ENCODE results near the gene MEF2C. TPM values are rescaled to one million over a fixed set of nuclear protein-coding genes. Genes with fewer than 3 reads are reported as not detected.

MEF2C gene
- total RNA-seq, 8 experiments from 2014 or later: 2.0 to 143 (median 21.7) TPM

DNA sequence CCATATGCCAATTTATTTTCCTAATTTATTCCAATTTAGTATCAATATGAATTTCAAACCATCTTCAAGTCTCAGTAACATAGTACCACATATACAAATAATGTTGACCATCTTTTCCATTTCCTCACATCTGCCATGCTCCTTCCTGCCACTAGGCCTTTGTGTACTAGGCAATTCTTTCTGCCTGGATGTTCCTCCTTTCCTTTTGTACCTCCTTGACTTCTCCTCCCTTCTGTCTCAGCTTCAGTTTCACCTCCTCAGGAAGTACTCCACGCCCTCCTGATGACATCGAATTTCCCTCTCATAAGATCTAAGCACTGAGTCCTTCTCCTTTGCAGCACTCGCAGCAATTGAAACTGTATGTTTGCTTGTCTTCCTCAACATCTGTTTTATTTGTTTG, 53.9 kb downstream of the MEF2C start:
- in situ Hi-C loops (cut with MboI; ENCODE audit: low pct_unique_long_range_greater_than_20kb in 2 of 9, low sequenced_read_pairs in 9 of 9, unreplicated experiment in 9 of 9): no loop called here
- H3K4me3 ChIP-seq: no peak overlapping the region
- WGBS, 10 experiments: 0 to 100% (median 89%) methylated on average over 1 to 3 of the region's 3 CpGs
- peak in 2 of 8 experiments; percentile 39 to 45 for ATAC-seq (replicated peaks in 6 of 8)
- H3K27ac ChIP-seq: no peak overlapping the region
- H3K4me1 ChIP-seq (replicated peaks in 1 of 2): peaks cover 3 to 23% of the 10 kb centered on the region in 2 donors

DNA sequence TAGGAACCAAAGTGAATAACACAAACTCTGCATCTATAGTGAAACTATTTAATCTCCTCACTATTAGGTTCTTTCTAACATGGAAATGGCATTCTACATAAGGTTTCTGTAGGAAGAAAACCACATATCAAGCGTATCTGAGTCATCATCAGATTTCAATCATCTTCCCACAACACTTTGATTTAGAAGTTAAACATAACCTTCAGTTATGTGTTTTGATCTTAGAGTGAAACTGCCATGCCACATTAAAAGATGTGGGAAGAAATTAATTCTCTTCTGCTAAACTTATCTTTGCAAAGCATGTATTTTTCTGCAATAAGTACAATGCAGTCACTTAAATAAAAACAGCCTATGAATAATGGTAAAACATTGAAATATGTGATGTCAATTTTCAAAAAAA, 55.0 kb downstream of the MEF2C start:
- 33 to 100% (median 89%) methylated on average over 1 of the region's 1 CpG; no CpG with 5 or more reads in 3 of the 10 experiments for WGBS, 10 experiments
- Histone ChIP-seq H3K27ac (no peak overlapping the region), H3K4me3 (no peak overlapping the region), H3K4me1 (replicated peaks in 1 of 2) (peaks cover 3 to 17% of the 10 kb centered on the region in 2 donors)
- ATAC-seq (replicated peaks in 6 of 8): no peak
- in situ Hi-C loops (cut with MboI; ENCODE audit: low pct_unique_long_range_greater_than_20kb in 2 of 9, low sequenced_read_pairs in 9 of 9, unreplicated experiment in 9 of 9): no loop called here

DNA sequence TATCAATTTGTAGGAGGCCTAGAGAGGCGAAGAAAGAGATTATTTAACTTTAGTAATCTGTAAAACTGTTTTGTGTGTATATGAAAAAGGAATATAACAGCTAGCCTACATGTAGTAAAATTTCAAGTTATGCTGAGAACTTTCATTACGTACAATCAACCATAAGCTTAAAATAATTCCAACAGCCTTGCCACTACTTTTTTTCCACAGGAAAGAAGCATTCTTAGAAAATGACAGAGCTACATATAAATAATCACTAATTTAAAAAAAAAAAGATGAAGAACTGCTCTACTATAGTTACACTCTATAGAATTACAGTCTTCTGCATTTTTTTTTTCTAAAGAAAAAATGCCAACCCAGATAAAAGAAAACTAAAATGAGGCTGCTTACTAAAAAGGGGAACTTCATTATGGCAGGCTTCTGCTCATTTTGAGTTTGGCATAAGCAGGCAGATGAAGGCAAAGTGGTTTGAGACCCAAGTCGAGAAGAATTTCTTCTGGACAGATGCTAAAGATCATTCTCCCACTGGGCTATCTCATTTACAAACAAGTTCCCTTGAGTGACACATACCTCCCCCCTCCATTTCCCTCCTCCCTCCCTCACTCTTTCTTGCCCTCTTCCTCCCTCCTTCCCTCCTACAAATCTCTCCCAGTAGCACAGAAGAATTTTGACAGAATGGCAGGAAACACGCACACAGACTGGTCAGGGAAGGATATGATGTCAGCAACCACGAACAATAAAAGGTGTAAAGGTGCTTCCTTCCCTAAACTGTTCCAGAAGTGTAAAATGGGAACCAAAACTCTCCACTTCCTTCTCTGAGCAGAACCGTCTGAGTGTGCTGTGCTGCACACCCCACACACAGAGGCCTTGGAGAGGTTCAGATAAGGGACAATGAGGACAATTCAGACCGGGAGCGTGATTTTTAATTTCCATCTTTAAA, 56.1 kb downstream of the MEF2C start:
- in situ Hi-C loops (cut with MboI; ENCODE audit: low pct_unique_long_range_greater_than_20kb in 2 of 9, low sequenced_read_pairs in 9 of 9, unreplicated experiment in 9 of 9): no loop called here
- Histone ChIP-seq H3K27ac (no peak overlapping the region), H3K4me1 (replicated peaks in 1 of 2) (peaks cover 3 to 11% of the 10 kb centered on the region in 2 donors), H3K4me3 (no peak overlapping the region)
- ATAC-seq (replicated peaks in 6 of 8): peak in 3 of 8 experiments; percentile 34 to 66 (median 60)
- WGBS, 10 experiments: 20 to 92% (median 78%) methylated on average over 2 to 8 of the region's 8 CpGs

DNA sequence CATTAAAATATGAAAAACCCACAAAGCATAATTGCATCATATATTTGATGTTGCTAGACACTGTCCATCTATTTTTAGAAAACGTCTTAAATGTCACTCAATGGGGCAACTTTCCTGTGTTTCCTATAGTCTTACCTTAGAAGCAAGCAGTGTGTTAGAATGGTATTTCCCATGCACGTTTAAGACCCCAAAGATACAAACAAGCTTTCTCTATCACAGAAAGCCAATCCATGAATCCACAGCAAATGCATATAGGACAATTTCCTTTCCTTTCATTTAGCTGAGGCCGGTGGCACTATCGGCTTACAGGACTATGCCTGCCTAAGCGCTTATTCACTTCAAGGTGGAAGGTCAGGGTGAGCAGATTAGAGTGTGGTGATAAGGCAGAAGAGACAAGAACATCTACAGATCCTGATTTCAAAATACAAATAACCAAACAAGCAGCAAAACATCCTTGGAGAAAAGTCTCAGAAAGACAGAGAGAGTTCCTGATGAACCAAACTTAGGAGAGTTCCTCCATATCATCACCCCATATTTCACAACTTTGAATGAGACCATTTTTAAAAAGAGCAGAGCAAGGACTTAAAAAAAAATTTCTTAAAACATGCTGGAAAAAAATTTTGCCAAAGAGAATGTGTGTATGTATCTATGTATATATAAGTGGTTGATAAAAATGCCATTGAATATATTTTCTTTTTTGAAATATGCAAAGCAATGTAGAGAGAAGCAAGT, 57.2 kb downstream of the MEF2C start:
- no peak overlapping the region for H3K27ac ChIP-seq
- H3K4me3 ChIP-seq: no peak overlapping the region
- ATAC-seq (replicated peaks in 6 of 8): no peak
- WGBS, 10 experiments: 75 to 97% (median 80%) methylated on average over 2 to 5 of the region's 5 CpGs; no CpG with 5 or more reads in 4 of the 10 experiments
- in situ Hi-C loops (cut with MboI; ENCODE audit: low pct_unique_long_range_greater_than_20kb in 2 of 9, low sequenced_read_pairs in 9 of 9, unreplicated experiment in 9 of 9): no loop called here
- peaks cover 3 to 11% of the 10 kb centered on the region in 2 donors for H3K4me1 ChIP-seq (replicated peaks in 1 of 2)

DNA sequence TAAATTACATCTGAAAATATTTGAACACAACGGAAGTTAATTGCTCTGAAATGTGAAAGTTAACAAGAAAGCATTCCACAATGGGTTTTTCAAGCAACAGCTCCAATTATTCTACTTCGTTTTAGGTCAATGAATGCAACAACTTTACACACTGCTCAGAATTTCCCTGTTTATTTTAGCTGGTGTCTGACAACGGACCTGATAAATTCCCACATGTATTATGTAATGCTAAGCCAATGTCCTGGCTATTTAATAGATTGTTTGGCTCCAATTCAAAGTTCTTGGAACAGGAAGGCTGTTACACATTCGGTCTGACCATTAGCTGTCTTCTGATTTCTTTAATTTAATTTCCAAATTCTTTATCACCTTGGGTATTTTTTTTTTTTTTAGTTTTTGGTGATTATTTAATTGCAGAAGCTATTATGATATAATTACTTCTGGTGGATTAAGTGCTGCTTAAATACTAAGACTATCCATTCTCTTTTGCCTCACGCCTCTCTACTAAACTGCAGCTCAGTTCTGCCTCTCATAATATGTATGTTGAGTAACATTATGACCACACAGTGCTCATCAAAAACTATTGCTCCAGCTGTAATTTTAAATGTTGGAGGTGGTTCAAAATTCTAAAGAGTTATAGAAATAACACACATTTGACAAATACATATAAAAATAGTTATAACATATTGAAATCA, 57.9 kb downstream of the MEF2C start:
- in situ Hi-C loops (cut with MboI; ENCODE audit: low pct_unique_long_range_greater_than_20kb in 2 of 9, low sequenced_read_pairs in 9 of 9, unreplicated experiment in 9 of 9): no loop called here
- Histone ChIP-seq H3K4me3 (no peak overlapping the region), H3K27ac (no peak overlapping the region), H3K4me1 (replicated peaks in 1 of 2) (peaks cover 3 to 10% of the 10 kb centered on the region in 2 donors)
- 18 to 88% (median 58%) methylated on average over 3 to 5 of the region's 5 CpGs for WGBS, 10 experiments
- ATAC-seq (replicated peaks in 6 of 8): peak in 5 of 8 experiments; percentile 13 to 92 (median 54)

DNA sequence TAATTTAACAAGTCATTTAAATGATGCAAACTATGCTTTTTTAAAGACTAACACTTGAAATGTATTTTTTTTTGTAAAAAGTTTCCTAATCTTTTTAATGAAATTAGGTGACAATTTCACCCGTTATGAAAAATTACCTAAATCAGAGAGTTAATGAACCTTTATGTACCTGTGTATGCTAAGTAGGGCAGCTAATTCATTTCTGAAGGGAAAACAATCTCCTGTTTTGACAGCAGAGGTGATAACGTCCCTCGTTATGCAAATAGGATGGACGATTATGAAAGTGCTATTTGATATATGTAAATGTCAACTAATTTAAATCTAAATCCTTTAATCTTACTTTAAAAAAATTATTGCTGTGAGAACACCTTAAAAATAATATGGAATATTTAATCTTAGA, 58.8 kb downstream of the MEF2C start:
- no peak overlapping the region for H3K4me3 ChIP-seq
- peaks cover 3 to 5% of the 10 kb centered on the region in 2 donors for H3K4me1 ChIP-seq (replicated peaks in 1 of 2)
- in situ Hi-C loops (cut with MboI; ENCODE audit: low pct_unique_long_range_greater_than_20kb in 2 of 9, low sequenced_read_pairs in 9 of 9, unreplicated experiment in 9 of 9): no loop called here
- H3K27ac ChIP-seq: no peak overlapping the region
- WGBS, 10 experiments: 42 to 95% (median 78%) methylated on average over 2 to 4 of the region's 4 CpGs; no CpG with 5 or more reads in 1 of the 10 experiments
- ATAC-seq (replicated peaks in 6 of 8): no peak

DNA sequence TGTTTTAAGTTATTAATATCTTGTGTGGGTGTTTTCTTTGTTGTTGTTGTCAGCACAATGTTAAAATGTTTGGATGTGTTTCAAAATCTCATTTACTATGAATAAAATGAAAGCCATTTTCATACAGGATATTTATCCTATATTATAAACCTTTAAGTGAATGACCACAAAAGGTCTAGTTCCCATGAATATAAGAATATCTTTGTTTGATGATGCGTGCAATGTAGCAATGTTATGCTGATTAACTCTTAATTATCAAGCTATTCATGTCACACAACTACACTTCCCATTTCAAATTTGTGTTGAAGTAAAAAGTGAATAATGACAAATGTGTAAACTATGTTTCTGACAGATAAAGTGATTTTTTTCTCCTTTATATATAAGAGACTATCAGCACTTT, 59.8 kb downstream of the MEF2C start:
- Histone ChIP-seq H3K4me3 (no peak overlapping the region), H3K27ac (no peak overlapping the region), H3K4me1 (replicated peaks in 1 of 2) (peaks cover 3 to 5% of the 10 kb centered on the region in 2 donors)
- 78 to 100% (median 100%) methylated on average over 1 of the region's 1 CpG; no CpG with 5 or more reads in 2 of the 10 experiments for WGBS, 10 experiments
- ATAC-seq (replicated peaks in 6 of 8): no peak
- in situ Hi-C loops (cut with MboI; ENCODE audit: low pct_unique_long_range_greater_than_20kb in 2 of 9, low sequenced_read_pairs in 9 of 9, unreplicated experiment in 9 of 9): no loop called here

DNA sequence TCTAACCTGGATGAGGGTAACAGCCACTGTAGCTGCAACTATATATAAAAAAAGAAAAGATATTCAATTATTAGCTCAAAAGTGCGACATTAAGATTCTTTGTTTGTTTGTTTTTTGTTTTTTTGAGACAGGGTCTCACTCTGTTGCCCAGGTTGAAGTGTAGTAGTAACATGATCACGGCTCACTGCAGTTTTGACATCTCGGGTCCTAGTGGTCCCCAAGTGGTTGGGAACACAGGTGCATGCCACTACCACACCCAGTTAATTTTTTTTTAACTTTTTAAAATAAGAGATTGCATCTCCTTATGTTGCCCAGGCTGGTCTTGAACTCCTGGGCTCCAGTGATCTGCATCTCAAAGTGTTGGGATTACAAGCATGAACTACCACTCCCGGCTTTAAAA, 61.8 kb downstream of the MEF2C start:
- WGBS, 10 experiments: 89 to 100% (median 96%) methylated on average over 1 to 4 of the region's 4 CpGs
- Histone ChIP-seq H3K4me3 (no peak overlapping the region), H3K27ac (no peak overlapping the region), H3K4me1 (replicated peaks in 1 of 2) (peaks cover 0 to 5% of the 10 kb centered on the region in 2 donors)
- ATAC-seq (replicated peaks in 6 of 8): no peak
- in situ Hi-C loops (cut with MboI; ENCODE audit: low pct_unique_long_range_greater_than_20kb in 2 of 9, low sequenced_read_pairs in 9 of 9, unreplicated experiment in 9 of 9): no loop called here

DNA sequence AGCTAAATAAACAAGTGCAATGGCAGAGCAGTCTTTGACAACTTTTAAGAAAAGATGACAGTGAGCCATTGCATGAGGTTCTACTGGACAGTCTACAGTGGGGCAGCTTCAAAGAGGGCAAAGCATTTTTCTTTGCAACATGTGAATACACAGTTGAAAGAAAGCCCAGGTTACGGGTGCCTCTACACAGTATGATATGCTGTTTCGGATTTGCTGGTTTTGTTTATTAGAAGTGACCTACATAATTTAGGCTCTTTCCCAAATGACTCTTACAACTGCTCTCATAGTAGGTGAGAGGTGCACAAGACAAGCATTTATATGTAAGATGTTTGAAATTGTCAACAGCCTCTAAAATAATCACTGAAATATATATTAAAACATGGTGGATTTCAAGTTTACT, 62.4 kb downstream of the MEF2C start:
- Histone ChIP-seq H3K27ac (no peak overlapping the region), H3K4me1 (replicated peaks in 1 of 2) (peaks cover 0 to 5% of the 10 kb centered on the region in 2 donors), H3K4me3 (no peak overlapping the region)
- in situ Hi-C loops (cut with MboI; ENCODE audit: low pct_unique_long_range_greater_than_20kb in 2 of 9, low sequenced_read_pairs in 9 of 9, unreplicated experiment in 9 of 9): no loop called here
- WGBS, 10 experiments: 60 to 95% (median 88%) methylated on average over 1 to 2 of the region's 2 CpGs; no CpG with 5 or more reads in 4 of the 10 experiments
- ATAC-seq (replicated peaks in 6 of 8): no peak

DNA sequence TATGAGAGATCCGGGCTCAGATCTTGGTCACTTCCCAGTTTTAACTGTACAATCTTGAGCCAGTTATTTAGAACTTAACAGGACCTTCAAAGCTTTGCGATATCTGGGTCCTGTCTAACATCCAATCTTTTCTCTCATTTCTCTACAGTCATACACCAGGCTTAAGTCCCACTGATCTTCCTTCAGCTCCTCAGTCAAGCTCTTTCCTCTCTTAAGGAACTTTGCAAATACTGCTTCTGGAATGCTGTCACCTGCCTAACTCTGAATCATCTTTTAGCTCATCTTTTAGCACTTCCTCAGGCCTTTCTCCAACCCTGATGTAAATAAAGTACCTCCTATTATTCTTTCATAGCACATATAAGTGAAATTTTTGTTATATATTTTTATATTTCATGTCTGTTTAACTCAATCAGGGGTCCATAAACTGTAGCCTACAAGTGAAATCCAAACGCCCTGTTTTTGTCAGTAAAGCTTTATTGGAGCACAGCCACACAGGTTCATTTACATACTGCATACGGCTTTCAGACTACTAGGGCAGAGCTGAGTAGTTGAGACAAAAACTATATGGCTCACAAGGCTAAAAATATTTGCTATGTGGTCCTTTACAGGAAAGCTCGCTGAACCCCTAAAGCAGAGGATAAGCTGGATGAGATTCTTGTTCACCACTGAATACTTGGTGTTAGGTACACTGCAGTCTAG, 63.5 kb downstream of the MEF2C start:
- Histone ChIP-seq H3K27ac (no peak overlapping the region), H3K4me3 (no peak overlapping the region), H3K4me1 (replicated peaks in 1 of 2) (no peaks in the 10 kb centered on the region)
- 41 to 93% (median 83%) methylated on average over 2 to 5 of the region's 5 CpGs; no CpG with 5 or more reads in 1 of the 10 experiments for WGBS, 10 experiments
- in situ Hi-C loops (cut with MboI; ENCODE audit: low pct_unique_long_range_greater_than_20kb in 2 of 9, low sequenced_read_pairs in 9 of 9, unreplicated experiment in 9 of 9): no loop called here
- peak in 2 of 8 experiments; percentile 30 to 56 for ATAC-seq (replicated peaks in 6 of 8)

DNA sequence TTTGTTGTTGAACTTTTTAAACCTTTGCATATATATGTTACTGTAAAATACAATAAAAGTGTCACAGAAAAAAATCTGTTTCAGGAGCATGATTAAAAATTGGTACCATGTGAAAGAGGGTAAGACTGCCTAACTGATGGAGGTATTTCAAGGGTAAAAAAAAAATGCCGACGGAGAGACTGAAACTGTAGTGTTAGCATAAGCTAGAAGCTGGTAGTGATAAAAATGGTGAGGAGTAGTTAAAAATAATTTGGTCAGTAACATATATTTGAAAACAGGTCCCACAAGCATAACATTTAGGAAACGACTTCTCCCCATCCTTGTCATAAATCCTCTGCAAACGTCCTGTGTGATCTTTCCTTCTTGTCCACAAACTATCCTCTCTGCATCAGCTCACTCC, 64.7 kb downstream of the MEF2C start:
- 58 to 100% (median 88%) methylated on average over 2 to 4 of the region's 4 CpGs for whole genome bisulfite sequencing, 10 experiments
- Histone ChIP-seq H3K4me3 (no peak overlapping the region), H3K4me1 (replicated peaks in 1 of 2) (no peaks in the 10 kb centered on the region), H3K27ac (no peak overlapping the region)
- no peak for ATAC-seq (replicated peaks in 6 of 8)
- in situ Hi-C loops (cut with MboI; ENCODE audit: low pct_unique_long_range_greater_than_20kb in 2 of 9, low sequenced_read_pairs in 9 of 9, unreplicated experiment in 9 of 9): no loop called here

DNA sequence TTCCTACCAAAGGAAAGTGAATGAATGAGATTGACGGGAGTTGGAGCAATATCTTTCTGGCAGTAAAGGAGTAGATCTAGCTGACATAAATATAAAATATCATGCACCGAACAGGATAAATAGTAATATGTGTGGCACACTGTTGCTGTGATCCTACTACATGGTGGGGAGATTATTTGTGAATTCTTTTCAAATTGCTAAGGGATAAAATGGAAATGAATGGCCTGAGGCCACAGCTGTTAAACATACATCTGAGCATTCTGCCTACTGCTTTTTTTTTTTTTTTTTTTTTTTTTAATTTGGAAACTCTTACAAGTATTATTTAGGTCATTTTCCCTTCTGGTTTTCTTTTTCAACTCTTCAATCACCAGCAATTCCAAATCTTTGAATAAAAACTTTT, 66.8 kb downstream of the MEF2C start:
- Histone ChIP-seq H3K4me1 (replicated peaks in 1 of 2) (no peaks in the 10 kb centered on the region), H3K4me3 (no peak overlapping the region), H3K27ac (no peak overlapping the region)
- in situ Hi-C loops (cut with MboI; ENCODE audit: low pct_unique_long_range_greater_than_20kb in 2 of 9, low sequenced_read_pairs in 9 of 9, unreplicated experiment in 9 of 9): no loop called here
- peak in 3 of 8 experiments; percentile 51 to 88 (median 78) for ATAC-seq (replicated peaks in 6 of 8)
- whole genome bisulfite sequencing, 10 experiments: 35 to 100% (median 97%) methylated on average over 1 to 2 of the region's 2 CpGs
